Prostate gland (tissue), 2 donors: ENCODE measurements around the gene PRR23A. TPM values are rescaled to one million over a fixed set of nuclear protein-coding genes. Genes with fewer than 3 reads are reported as not detected.

Source experiments
- DNase-seq: peaks from one replicate; pipeline ENCODE4 v3.0.0-alpha.2; 2019; ENCODE audit warnings: low spot score
- H3K27ac ChIP-seq, 2 donors: fragments of 200-600 bp; sonication (generic); 2 replicates each; pipeline ENCODE4 v1.5.1; 2017 to 2019
- H3K27me3 ChIP-seq: fragments of 200-600 bp; sonication (generic); replicated peaks from 2 replicates; pipeline ENCODE4 v1.5.1; 2019; ENCODE audit not compliant: insufficient read depth
- H3K36me3 ChIP-seq, 2 donors: fragments of 200-600 bp; sonication (generic); 1 replicate in 1 of 2; 2 replicates in 1 of 2; pipeline versions ENCODE4 v1.5.1 to v1.8.1; 2017 to 2019
- H3K4me1 ChIP-seq: fragments of 200-600 bp; sonication (generic); replicated peaks from 2 replicates; pipeline ENCODE4 v1.5.1; 2019
- H3K4me3 ChIP-seq, 2 donors: fragments of 200-600 bp; sonication (generic); 2 replicates each; pipeline ENCODE4 v1.5.1; 2017 to 2019
- H3K9me3 ChIP-seq: fragments of 200-600 bp; sonication (generic); 2 replicates; pipeline ENCODE4 v1.5.1; 2017
- CTCF ChIP-seq, 4 experiments: fragments of 200-600 bp in 2 of 4; fragments of 450-650 bp in 2 of 4; sonication (generic) in 2 of 4; IDR thresholded peaks; 1 replicate in 3 of 4; 2 replicates in 1 of 4; pipeline ENCODE4 v1.5.1; 2016 to 2019; ENCODE audit warnings: antibody characterized with exemption in 4 of 4, mild to moderate bottlenecking in 2 of 4, moderate library complexity in 2 of 4
- POLR2A ChIP-seq: fragments of 450-650 bp; IDR thresholded peaks from one replicate; pipeline ENCODE4 v1.6.1; 2016; ENCODE audit warnings: antibody characterized with exemption, mild to moderate bottlenecking
- POLR2AphosphoS5 ChIP-seq: sonication (generic); formaldehyde crosslinking; IDR thresholded peaks from one replicate; pipeline ENCODE4 v1.6.1; 2017; ENCODE audit warnings: antibody characterized with exemption
- WGBS: methylation state at CpG from one replicate; pipeline ENCODE4 v1.1.5; 2018; 5-methylcytosine and 5-hydroxymethylcytosine counted together
- intact Hi-C: fragments of 100-400 bp; cut with DNase I; formaldehyde crosslinking; loops from one replicate; pipeline ENCODE4 v1.14.2; 2022
- total RNA-seq, 2 donors: library from RNA; depleted of rRNA; stranded (reverse); fragments of >200 nt; gene quantifications; one replicate each; pipeline ENCODE4 v1.1.0, GENCODE V29; 2016

The PRR23A gene
- total RNA-seq, 2 donors from 2014 or later: 1.1 TPM; not detected in 1

GRCh38 chr3:138972941-138973340 is 33.1 kb downstream of the PRR23A start:
- intact Hi-C loops: no loop called here
- no peak for DNase-seq
- no peaks in the 10 kb centered on the region for H3K9me3 ChIP-seq
- TF ChIP-seq CTCF (IDR thresholded peaks at IDR 0.05): no peak
- no peak for TF ChIP-seq POLR2AphosphoS5
- TF ChIP-seq POLR2A: no peak
- H3K4me3 ChIP-seq: no peak overlapping the region
- H3K4me1 ChIP-seq: no peaks in the 10 kb centered on the region
- no peaks in the 10 kb centered on the region for H3K27me3 ChIP-seq
- no peak overlapping the region for H3K27ac ChIP-seq
- WGBS: 87% methylated on average over 5 of the region's 5 CpGs
- no peaks in the 10 kb centered on the region for H3K36me3 ChIP-seq

GRCh38 chr3:138971766-138972320 is 34.2 kb downstream of the PRR23A start:
- H3K4me3 ChIP-seq: no peak overlapping the region
- TF ChIP-seq POLR2A (no peak), CTCF (IDR thresholded peaks at IDR 0.05) (no peak), POLR2AphosphoS5 (no peak)
- no peak overlapping the region for H3K27ac ChIP-seq
- WGBS: 51% methylated on average over 6 of the region's 6 CpGs
- no peaks in the 10 kb centered on the region for H3K36me3 ChIP-seq
- intact Hi-C loops: no loop called here
- no peaks in the 10 kb centered on the region for H3K9me3 ChIP-seq
- H3K4me1 ChIP-seq: no peaks in the 10 kb centered on the region
- H3K27me3 ChIP-seq: no peaks in the 10 kb centered on the region
- no peak for DNase-seq

DNA sequence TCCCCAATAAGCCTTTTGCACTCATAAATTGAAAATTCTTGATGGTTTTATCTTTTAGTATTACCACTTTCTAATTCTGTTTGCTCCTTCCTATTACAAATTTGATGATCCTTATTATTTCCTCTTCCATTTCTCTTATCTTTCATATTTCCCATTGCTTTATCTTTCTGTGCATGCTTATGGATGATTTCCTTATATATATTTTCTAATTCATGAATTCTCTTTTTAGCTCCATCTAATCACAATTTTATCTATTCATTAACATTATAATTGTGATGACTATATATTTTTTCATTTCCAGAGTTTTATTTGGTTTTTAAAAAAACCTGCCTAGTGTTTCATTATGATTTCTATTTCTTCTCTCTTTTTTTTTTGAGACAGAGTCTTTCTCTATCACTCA is 41.1 kb downstream of the PRR23A start:
- Histone ChIP-seq H3K27ac (no peak overlapping the region), H3K9me3 (no peaks in the 10 kb centered on the region), H3K4me3 (no peak overlapping the region), H3K27me3 (no peaks in the 10 kb centered on the region), H3K4me1 (no peaks in the 10 kb centered on the region), H3K36me3 (no peaks in the 10 kb centered on the region)
- intact Hi-C loops: no loop called here
- TF ChIP-seq CTCF (IDR thresholded peaks at IDR 0.05) (no peak), POLR2A (no peak), POLR2AphosphoS5 (no peak)
- DNase-seq: no peak

DNA sequence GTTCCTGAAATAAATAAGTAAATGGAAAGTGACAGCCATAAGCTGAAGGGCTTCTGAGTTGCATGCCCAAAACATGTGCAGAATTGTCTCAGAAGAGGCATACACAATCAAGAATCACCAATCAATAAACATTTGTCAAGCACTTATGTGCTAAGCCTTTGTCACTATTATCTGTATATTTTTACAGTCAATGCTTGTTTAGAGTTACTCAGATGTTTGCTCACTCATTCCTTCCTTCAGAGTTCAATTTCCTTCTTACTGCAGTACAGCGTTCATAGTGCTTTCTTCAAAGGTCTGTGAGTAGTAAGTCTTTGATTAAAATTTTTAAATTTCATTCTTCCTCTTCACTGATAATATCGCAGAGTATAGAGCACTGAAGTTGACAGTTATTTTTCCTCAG is 41.8 kb downstream of the PRR23A start:
- 87% methylated on average over 2 of the region's 2 CpGs for WGBS
- no peak overlapping the region for H3K27ac ChIP-seq
- H3K36me3 ChIP-seq: no peaks in the 10 kb centered on the region
- no peak for DNase-seq
- TF ChIP-seq POLR2AphosphoS5: no peak
- TF ChIP-seq CTCF (IDR thresholded peaks at IDR 0.05): no peak
- no peak for TF ChIP-seq POLR2A
- no peak overlapping the region for H3K4me3 ChIP-seq
- no peaks in the 10 kb centered on the region for H3K4me1 ChIP-seq
- intact Hi-C loops: no loop called here
- H3K27me3 ChIP-seq: no peaks in the 10 kb centered on the region
- H3K9me3 ChIP-seq: no peaks in the 10 kb centered on the region

DNA sequence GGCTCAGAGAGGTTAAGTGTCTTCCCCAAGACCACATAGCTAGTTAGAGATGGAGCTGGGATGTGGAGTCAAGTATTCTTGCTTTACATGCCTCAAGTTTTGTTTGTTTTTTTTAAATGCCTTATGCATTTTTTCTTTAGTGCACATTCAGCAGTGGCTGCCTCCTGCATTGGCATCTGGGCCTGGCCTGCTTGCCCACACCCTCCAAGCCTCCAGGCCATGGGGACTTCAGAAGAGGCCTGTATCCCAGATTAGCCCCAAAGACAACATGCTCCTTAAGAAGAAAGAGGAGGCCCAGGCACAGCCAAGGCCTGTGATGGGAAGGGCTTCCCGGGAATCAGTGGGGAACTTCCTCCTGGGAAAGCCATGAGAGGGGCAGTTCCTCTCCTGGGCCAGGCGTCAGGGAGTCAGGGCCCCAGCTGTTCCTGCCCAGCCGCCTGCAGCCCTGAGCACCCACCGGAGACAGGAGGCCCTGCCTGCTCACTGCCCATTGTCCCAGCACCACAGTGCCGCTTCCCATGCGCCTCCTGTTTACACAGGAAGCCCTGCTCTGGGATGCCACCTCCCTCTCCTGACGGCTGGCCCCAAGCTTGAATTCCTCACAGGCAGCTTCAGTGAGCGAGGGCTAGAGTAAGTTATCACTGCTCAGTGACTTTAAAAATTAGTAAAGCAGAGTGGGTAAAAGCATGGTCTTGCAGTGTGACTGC is 43.1 kb downstream of the PRR23A start:
- no peaks in the 10 kb centered on the region for H3K9me3 ChIP-seq
- TF ChIP-seq POLR2AphosphoS5: no peak
- TF ChIP-seq POLR2A: no peak
- no peak for TF ChIP-seq CTCF (IDR thresholded peaks at IDR 0.05)
- DNase-seq: no peak
- H3K4me1 ChIP-seq: no peaks in the 10 kb centered on the region
- no peak overlapping the region for H3K27ac ChIP-seq
- H3K4me3 ChIP-seq: no peak overlapping the region
- WGBS: 58% methylated on average over 8 of the region's 8 CpGs
- peaks cover 3% of the 10 kb centered on the region for H3K27me3 ChIP-seq
- intact Hi-C loops: no loop called here
- H3K36me3 ChIP-seq: no peaks in the 10 kb centered on the region
